Stimulated activated naive CD8-positive, alpha-beta T cell treated with anti-CD3 and anti-CD28 coated beads, Interleukin-15, Interleukin-2, amounts not matched to agents 100 U/mL and 50 U/mL, for 24 hours (primary cell): ENCODE results near the gene CSNK1A1.
"Not testable (repeated sequence)": the region's sequence is repeated elsewhere in the genome, so short reads cannot be mapped to it uniquely, and the experiment has no call there.

Experiments used
- ATAC-seq: fragments of 150-1000 bp; cut with Tn5 transposase; one replicate; pipeline ENCODE4 v1.10.0; 2021
- DNase-seq: peaks from one replicate; pipeline ENCODE4 v3.0.0; 2021

Gene CSNK1A1

DNA sequence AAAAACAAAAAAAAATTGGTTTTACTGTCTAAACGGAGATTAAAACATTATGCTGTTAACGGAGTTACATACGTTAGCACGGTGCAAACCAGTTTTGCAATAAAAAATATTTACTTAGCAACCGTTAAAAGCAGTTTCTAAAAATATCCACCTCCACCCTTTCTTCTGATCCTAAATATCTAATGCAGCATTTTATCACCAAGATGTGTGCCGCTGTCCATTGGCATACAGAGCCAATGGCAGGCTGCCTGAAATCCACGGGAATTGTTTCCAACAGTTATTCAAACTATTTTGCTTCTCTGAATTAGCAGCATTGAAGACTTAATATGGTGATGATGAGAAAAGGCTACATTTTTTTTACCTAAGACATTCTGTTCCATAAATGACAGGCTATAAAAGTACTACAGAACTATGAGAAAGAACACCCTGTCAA lies 61.6 kb downstream of the CSNK1A1 start:
- ATAC-seq (no peak), DNase-seq (no peak)

DNA sequence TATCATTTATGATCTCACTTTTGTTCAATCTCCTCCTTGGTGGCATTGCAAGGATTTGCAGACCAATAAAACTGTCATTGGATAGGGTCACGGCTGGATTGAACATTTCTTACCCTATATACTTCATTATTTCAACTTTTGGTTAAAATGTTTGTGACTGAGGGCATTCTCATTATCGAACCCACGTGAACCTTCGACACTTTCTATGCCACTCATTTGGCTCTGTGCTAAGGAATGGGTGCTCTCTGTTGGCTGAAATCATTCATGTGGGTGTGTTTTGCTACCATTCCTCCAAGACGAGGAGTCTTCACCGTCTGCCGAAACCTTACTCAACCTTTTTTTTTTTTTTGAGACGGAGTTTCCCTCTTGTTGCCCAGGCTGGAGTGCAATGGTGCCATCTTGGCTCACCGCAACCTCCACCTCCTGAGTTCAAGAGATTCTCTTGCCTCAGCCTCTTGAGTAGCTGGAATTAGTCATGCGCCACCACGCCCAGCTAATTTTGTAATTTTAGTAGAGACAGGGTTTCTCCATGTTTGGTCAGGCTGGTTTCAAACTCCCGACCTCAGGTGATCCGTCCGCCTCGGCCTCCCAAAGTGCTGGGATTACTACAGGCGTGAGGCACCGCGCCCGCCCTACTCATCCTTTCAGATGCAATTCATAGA lies 62.5 kb downstream of the CSNK1A1 start:
- DNase-seq (no peak), ATAC-seq (no peak)

GRCh38 chr5:149487672-149488071 lies 63.6 kb downstream of the CSNK1A1 start:
- no peak for ATAC-seq
- DNase-seq, result no peak

DNA sequence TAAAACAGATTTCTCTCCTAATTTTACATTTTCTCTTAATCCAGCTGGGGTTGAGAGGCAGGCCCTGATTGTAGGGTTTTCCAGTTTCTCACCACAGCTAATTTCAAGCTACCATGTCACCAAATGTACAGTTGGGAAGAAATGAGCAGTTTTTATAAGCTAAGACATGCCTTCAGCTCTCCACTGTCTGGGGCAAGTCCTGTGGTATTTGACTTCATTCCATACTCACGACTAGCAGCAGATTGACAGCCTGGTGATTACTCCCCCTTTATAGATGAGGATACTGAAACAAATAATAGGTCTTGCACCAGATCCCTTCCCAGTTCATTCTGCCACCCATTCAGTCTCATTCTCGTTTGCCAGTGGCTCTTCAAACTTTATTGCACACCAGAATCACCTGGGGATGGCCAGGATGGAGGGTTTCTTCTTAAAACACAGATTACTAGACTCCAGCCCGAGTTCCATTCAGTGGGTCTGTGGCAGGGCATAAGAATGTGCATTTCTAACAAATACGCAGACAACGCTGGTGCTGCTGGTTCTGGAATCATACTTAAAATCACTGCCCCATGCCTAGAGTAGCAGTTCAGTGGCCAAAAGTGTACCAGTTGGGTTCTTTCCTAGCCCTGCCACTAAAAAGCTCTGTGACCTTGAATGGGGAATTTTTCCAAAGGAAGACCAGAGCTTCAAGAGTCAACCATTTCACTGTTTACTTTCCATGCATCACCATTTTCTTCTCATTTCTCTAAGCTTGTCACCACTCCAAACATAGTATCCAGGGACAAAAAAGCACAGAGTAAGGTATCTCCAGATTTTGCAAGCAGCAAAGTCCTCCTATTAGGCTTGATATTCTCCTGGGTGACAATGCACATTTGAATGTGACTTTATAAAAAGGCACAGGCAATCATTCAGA lies 64.3 kb downstream of the CSNK1A1 start:
- no peak for DNase-seq
- ATAC-seq, result no peak

- no peak for ATAC-seq
- no peak for DNase-seq
These were observed 65.3 kb downstream of the CSNK1A1 start for GRCh38 chr5:149485655-149486615.

DNA sequence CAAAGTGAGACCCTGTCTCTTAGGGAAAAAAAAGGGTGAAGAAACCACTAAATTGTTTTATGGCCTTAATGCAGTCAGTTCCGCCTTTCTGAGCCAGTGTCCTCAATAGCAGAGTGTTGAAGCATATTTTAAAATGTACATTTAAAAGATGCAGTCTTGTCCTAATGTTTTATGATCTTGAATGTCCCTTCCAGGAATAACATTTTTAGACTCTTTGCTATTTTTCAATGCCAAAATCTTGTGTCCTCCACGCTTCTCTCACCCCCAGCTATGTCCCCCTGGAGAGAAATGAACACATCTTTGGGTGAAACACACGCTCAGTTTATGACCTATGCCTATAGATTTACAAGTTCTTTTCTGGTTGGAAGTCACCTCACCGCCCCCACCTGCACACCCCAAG lies 69.8 kb downstream of the CSNK1A1 start:
- DNase-seq, result no peak
- ATAC-seq, result no peak

GRCh38 chr5:149478761-149479160 lies 72.5 kb downstream of the CSNK1A1 start:
- ATAC-seq, result no peak
- no peak for DNase-seq

DNA sequence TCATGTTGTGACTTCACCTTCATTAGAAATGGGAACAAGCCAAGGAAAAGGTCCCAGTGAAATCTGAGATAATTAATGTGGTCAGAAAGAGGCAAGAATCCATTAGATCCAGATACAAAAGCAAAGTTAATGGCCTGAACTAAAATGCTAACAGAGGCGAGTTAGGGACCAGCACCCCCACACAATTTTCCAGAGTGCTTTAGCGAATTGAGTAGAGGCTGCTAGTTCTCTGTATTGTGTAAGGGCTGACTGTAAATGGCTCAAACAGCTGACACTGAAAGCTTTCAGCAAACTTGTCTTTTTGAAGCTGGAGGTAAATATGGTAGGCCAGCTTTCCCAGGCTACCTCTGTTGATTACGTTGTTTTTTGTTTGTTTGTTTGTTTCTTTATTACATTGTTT lies 75.5 kb downstream of the CSNK1A1 start:
- no peak for ATAC-seq
- DNase-seq, result no peak

- DNase-seq (no peak), ATAC-seq (no peak)
These were observed 77.0 kb downstream of the CSNK1A1 start for GRCh38 chr5:149474198-149474597.

- DNase-seq (no peak), ATAC-seq (no peak)
These were observed 77.8 kb downstream of the CSNK1A1 start for GRCh38 chr5:149473441-149473840.

- ATAC-seq (no peak), DNase-seq (no peak)
These were observed 78.8 kb downstream of the CSNK1A1 start for GRCh38 chr5:149472399-149472798.

DNA sequence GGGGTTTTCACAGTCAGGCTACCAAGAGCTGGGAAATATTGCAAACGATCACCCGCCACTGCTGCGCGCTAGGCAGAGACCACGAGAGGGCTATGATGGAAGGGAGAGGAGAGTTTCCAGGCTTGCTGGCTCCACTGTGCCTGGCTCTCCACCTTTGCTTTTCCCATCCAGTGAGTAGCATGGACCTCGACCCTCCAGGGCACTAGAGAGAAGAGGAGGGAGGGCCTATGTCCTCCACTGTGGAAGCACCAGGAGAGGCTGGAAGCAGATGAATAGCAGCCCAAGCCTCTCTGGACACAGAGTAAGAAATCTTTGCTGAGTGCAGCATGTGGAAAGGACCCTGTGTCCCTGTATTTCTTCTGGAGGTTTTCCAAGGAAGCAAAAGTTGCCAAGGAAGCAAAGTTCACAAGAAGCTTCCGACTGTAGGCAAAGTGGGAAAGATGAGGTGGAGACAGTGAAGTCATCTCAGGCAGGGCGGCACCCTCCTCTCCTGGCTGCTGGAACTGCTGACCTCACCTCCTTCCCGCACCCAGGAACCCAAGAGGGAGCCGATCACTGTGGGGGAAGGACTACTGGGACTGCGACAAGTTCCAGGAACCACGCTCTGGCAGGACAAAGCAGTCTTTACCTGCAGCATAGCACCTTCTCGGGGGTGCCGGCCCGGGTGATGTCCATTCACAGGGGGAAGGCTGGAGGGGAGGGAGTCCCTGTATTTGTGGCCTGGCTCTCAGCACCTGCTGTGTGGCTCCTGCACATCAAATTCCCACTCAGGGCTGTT lies 79.6 kb downstream of the CSNK1A1 start:
- no peak for ATAC-seq
- no peak for DNase-seq

GRCh38 chr5:149470942-149471341 lies 80.3 kb downstream of the CSNK1A1 start:
- no peak for DNase-seq
- ATAC-seq, result no peak

GRCh38 chr5:149466457-149466972 lies 84.7 kb downstream of the CSNK1A1 start:
- ATAC-seq, result peak; percentile 46

DNA sequence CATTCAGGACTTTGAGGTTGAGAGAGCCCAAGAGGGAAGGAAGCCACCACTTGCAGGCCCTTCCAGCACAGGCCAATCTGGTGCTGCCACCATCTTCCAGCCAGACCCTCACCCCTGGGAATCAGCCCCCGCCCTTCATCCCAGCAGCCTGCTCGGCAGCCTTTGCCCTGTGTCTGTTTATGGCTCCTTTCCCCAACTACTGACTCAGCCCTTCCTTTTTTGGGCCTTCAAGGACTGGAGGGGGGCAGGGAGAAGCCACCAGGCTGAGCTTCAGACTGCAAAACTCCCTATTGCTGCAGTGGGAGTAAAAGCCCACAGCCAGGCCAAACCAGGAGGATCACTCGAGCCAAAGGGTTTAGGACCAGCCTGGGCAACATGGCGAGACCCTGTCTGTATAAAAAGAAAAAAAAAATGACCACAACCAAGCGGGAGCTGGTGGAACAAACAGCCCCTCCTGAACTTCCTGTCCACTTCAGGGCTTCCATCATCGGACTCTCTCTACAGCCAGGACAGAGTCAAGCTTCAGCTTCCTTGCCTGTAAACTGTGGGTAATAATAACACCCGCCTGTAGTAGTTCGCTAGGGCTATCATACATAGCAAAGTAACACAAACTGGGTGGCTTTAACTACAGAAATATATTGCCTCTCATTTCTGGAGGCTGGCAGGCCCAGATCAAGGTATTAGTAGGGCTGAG lies 86.3 kb downstream of the CSNK1A1 start:
- DNase-seq (no peak), ATAC-seq (no peak)

More at GRCh38 chr5:149466457-149466972, 84.7 kb downstream of the CSNK1A1 start:
- DNase-seq, result peak; percentile 27

DNA sequence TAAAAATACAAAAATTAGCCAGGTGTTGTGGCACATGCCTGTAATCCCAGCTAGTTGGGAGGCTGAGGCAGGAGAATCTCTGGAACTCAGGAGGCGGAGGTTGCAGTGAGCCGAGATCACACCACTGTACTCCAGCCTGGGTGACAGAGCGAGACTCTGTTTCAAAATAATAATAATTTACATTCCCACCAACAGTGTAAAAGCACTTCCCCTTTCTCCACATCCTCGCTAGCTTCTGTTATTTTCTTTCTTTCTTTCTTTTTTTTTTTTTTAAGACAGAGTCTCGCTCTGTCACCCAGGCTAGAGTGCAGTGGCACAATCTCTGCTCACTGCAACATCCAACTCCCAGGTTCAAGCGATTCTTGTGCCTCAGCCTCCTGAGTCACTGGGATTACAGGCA lies 89.3 kb downstream of the CSNK1A1 start:
- ATAC-seq, result not testable (repeated sequence)

DNA sequence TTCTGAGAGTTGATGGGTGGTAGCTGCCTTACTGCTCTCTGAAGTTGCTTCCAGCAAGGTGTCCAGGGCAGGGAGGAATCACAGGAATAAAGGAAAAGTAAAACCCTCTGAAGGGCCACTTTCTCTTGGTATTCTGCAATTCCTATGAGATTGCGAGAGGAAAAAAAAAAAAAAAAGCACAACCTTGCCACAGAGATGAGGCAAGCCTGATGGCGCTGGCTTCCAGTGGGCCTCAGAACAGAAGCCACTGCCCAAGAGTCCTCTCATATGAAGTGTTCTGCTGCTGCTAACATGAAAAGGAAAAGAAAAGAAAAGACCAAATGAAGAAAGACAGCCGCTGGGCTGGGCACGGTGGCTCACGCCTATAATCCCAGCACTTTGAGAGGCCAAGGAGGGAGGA lies 91.3 kb downstream of the CSNK1A1 start:
- DNase-seq, result no peak
- ATAC-seq, result no peak

More for the DNA sequence above, 89.3 kb downstream of the CSNK1A1 start:
- not testable (repeated sequence) for DNase-seq

DNA sequence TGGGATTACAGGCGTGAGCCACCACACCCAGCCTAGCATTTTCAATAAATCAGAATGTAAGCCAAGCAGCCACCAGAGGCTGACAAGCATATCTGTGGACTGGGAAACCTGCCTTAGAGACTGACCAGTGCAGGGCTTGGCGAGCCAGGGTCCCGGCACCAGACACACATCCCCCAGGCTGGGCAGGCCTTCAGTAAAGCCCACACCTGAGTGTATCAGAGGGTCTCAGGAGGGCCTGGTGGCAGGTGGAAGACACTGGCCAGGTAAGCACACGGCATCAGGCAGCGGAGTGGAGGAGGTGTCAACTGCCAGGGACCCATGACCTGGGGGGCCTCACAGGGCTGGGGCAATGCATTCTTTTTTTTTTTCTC lies 93.9 kb downstream of the CSNK1A1 start:
- DNase-seq (no peak), ATAC-seq (no peak)

DNA sequence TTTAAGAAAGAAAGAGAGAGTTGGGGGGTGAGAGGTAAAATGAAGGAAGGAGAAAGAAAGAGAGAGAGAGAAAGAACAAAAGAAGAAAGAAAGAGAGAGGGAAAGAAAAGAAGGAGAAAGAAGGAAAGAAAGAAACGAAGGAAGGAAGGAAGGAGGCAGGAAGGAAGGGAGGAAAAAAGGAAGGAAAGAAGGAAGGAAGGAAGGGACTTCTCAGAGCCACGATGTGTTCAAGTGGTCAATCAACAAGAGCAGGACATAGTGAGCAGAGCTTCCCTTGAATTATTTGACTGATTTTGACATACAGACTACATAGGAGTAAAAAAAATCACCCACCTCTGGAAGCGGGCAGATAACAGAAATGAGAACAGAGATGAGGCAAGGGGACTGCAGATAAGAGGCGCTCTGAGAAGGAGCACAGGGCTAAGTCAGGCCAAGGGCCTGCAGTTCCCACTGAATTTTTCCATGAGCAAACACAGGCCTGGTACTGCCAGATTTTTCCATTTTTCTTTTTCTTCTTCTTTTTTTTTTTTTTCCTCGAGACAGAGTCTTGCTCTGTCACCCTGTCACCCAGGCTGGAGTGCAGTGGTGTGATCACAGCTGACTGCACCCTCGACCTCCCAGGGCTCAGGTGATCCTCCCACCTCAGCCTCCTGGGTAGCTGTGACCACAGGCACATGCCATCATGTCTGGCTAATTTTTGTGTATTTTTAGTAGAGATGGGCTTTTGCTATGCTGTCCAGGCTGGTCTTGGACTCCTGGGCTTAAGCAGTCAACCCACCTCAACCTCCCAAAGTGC lies 94.4 kb downstream of the CSNK1A1 start:
- ATAC-seq, result no peak
- DNase-seq, result no peak

- DNase-seq (no peak), ATAC-seq (peak; percentile 33)
These were observed 95.3 kb downstream of the CSNK1A1 start for GRCh38 chr5:149455889-149456409.
